ENCODE results near the gene RPTN.

- TF ChIP-seq CTCF (IDR thresholded peaks at IDR 0.05) (no peak), POLR2AphosphoS5 (IDR thresholded peaks at IDR 0.05) (no peak), POLR2A (IDR thresholded peaks at IDR 0.05) (no peak)
Observed at GRCh38 chr1:152197361-152197941, 38.4 kb upstream of the RPTN start.

Measured in upper lobe of left lung (tissue), 4 donors.